GDM1 (cell line): ENCODE results near the gene HOXD9.

Experiments used
- DNase-seq: peaks from one replicate; lab custom pipeline; 2025; lab: John Stamatoyannopoulos, UW

HOXD9 gene

GRCh38 chr2:176122683-176123410 lies at the start of gene HOXD9:
TSS of gene HOXD9 (plus strand) at chr2:176122719. CDS start at chr2:176122769, 50 bp downstream.
- DNase-seq = no peak

GRCh38 chr2:176072951-176073904 lies 49.3 kb upstream of the HOXD9 start:
- DNase-seq = no peak

DNA sequence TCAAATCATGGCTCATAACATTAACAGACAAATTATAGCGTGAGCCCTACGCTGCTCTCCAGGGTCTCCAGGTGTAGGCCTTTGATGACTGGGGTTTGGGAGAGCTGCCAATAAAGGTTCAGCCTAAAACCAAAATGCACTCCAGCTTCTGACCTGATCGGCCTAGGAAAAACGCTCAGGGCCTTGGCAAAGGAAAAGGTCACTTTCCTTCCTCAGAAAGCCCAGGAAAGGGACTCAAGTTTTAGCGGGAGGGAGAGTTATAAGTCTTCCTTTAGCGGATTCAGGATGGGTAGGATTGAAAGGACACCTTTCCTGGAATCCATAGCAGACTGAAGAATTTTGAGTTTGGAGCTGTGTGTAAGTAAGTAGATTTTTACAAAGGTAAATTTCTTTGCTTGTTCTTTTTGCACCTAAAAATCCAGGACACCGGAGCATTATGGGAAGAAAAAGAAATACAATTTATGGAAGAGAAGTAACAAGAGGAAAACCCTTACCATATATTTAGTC lies 47.5 kb upstream of the HOXD9 start:
- DNase-seq = no peak

DNA sequence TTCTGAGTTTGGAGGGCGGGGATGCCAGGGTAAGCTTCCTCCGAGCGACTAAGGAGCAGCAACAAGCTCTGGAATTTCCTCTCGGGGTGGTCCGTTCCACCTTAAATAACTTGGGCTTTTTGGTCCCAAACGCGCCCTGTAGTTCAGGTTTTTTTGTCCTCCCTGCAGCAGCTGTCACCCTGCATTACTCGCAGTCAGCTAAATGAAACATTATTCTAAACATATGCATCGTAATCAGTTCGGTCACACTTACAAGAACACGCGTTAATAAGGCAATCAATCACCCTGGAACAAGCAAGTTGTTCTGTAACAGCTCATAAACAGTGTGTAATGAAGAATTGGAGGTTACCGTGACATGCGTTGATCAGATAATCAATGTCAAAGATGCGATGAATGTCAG lies 47.0 kb upstream of the HOXD9 start:
- no peak for DNase-seq

GRCh38 chr2:176076063-176076462 lies 46.5 kb upstream of the HOXD9 start:
- no peak for DNase-seq

DNA sequence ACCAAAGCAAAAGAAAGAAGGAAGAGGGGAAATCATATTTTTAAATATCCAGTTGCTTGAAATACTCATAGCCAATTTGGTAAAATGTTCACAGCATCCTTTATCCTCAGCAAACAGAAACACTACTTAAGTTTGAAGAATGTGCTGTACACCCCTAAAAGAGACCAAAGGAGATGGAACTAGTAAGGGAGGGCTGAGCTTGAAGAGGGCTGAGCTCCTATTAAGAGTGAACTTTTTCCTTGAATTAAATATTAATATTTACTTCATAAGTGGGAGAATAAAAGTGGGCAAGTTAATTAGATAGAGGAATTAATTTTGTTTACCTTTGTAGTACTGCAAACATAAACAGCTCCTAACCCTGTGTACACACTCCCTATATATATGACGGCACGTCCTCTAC lies 45.7 kb upstream of the HOXD9 start:
- no peak for DNase-seq

GRCh38 chr2:176078541-176079284 lies 43.8 kb upstream of the HOXD9 start:
- no peak for DNase-seq

- DNase-seq = no peak
Observed at GRCh38 chr2:176079285-176079830, 43.2 kb upstream of the HOXD9 start.

DNA sequence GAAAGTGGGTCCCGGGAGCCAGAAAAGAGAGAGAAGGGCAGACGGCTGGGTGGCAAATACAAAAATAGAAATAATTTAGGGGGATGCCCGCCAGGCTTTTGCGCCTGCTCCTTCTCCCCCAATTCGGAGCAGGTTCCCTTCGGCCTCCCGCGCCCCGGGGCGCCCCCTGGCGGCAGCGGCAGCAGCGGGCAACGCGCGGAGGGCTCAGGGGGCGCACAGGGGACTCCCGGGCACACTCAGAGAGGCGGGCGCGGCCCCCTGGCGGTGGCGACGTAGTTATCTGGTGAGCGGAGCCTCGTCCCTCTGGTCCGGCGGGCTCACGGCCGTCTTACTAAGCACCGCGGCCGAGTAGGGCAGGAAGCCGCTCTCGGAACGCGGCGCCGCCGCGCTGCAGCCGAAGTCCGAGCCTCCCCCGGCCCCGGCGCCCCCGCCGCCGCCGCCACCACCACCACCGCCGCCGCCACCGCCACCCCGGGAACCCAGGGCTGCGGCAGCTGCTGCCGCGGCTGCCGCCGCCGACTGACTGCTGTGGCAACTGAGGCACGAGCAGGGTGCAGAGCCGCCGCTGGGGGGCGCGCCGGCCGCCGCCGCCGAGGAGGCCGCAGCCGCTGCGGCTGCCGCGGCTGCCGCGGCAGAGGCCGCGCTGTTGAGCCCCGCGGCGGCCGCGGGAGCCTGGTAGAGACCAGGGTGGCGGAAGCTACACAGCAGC lies 42.5 kb upstream of the HOXD9 start:
- no peak for DNase-seq

DNA sequence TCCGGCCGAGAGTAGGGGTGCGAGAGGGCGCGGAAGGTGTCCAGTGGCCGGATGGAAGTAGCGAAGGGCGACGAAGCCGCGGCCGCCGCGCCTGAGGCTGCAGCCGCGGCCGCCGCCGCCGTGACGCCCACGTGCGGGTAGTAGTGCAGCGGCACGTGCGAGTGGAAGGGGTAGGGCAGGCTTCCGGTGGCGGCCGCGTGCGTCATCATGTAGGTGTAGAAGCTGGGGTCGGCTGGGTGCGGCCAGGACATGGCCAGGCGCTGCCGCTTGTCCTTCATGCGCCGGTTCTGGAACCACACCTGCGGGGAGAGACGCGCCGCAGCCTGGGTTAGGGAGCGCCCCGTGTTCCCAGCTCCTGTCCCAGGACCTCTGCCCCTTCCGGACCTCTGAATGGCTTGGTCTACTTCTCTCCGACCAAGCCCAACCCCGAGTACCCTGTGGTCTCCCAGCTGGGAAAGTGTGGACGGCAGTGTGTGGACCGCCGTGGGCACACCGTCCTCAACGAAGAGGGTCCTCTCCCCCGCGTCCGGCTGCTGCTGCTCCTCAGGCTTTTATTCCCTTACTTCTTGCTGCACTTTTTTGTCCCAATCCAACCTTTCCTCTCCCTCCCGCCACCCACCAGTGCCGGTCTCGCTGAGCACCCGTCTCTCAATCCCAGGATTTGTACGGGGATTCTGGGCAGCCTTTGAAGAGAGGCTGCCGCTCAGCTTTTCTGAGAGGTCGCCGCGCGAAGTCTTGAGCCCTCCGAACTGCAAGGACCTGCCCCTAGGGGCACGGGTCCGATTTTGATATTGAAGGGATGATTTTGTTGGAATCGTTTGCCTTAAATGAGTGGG lies 41.8 kb upstream of the HOXD9 start:
- DNase-seq = no peak

DNA sequence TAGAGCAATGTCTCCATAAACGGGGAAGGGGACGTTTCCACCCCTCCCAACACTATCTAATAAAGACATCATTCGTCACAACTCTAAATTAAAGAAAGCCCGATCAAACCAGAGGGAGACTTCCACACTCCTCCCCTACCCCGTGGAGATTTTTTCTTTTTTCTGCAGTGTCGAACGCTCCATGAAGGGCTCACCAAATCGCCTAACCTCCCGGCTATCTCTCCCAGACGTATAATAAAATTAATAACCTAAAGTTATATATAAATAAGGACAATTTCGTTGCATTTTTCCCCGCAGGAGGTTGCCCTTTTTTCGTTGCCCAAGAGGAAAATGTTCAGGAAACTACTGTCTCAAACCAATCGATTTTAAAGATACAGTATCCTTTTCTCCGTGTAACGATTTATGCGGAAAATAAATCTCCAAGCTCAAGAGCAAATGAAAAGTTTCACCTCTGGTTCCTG lies 41.1 kb upstream of the HOXD9 start:
- no peak for DNase-seq

DNA sequence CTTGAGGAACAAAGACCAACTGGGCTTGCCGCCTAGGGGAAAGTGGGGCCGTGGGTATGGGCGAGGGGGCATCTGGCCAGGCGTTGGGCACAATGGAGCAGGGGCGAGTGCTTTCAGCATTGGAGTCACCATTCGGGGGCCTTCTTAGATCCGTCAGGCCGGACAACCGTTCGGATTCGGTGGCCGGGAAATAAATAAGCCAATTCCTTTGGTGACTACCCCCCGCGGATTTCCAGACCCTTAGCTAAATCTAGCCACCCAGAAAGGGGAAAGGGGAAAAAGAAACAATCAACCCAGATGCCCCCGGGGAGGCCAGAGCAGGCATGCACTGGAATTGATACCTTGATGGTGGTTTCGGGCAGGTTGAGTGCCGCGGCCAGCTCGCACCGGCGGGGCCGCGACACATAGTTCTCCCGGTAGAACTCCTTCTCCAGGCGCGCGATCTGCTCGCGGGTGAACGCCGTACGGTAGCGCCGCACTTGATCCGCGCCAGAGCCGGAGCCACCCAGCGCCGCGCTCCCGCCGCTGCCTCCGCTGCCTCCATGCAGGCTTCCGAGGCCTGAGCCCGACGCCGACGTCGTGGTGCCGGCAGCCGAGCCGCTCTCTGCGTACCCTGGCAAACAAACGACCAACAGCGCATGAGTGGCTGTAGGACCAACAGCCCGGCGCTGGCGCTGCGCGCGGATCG lies 40.5 kb upstream of the HOXD9 start:
- no peak for DNase-seq

DNA sequence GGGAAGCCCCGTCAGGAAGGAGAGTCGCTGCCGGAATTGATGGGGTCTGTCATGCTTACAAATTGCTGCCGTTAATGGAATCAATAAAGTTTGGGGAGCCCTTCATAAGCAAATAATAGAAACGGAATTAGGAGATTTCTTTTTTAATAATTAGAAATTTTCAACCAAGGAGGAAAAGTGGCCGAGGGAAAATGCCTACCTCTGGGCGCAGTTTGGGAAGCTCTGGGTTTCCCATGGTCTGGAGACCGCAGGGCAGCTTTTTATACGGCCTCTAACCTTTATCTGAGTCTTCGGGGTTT lies 40.0 kb upstream of the HOXD9 start:
- no peak for DNase-seq

GRCh38 chr2:176082824-176083751 lies 39.4 kb upstream of the HOXD9 start:
- no peak for DNase-seq

- DNase-seq = no peak
Observed at GRCh38 chr2:176083796-176084261, 38.7 kb upstream of the HOXD9 start, which contains the start of gene EVX2. TSS of gene EVX2 (minus strand) at chr2:176083962. CDS start at chr2:176083776, 186 bp downstream.

DNA sequence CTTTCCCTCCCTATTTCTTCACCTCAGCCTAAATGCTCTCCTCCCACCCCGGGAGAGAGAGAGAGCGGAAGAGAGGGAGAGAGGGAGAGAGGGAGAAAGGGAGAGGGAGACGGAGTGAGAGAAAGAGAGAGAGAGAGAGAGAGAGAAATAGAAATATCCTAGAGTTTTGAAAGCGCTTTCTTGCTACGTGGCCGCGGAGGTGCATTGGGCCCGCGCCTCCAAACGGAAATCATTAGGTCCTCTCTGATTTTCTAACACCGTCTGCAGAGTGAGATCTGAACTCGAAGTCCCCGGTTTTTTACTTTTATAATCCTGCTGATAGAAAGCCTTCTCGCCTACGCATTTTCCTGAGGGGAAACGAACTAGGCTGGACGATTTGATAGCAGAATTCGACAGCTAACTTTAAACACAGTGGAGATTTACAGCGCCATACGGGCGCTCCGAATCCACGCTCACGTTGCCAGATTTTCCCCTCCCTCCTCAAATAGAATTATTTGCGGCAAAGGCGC lies 37.9 kb upstream of the HOXD9 start:
- DNase-seq = no peak

DNA sequence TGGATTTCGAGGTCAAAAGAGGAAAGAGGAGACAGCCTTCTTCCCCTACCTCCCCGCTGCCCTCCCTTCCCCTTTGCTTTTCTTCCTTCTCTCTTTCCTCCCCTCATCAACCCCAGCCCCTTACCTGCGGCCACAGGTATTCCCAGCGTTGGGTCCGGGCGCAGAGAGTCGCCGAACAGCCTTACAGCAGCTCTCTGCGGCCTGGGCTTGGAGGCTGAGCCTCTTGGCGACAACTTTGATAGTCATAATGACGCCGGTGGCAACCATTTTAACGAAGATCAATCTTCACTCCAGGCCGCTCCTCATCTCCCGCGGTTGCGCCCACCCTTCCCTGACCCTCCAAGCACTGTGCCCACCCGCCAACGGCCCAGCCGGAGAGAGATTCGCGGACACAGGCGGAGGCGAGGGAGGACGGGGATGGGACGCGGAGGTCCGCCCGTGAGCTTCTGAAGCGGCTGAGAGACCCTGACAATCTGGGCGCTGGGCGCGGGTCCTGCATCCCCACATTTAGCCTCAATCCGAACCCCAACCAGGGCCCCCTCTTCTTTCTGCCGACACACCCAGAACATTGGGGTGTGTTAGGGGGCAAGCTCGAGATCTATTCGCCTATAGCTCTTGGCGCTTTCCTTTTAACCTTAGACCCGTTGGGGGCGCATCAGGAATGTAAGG lies 37.3 kb upstream of the HOXD9 start:
- DNase-seq = no peak
